Skin epidermis (tissue), 12 donors: ENCODE results near the gene PRKG1.
"Not testable (repeated sequence)": the region's sequence is repeated elsewhere in the genome, so short reads cannot be mapped to it uniquely, and the experiment has no call there.

Source experiments
- H3K27ac ChIP-seq, 21 experiments: fragments of 200-600 bp; sonication (generic) in 11 of 21; one replicate each; pipeline ENCODE4 v1.5.0; 2020; ENCODE audit warnings: mild to moderate bottlenecking in 3 of 21, inconsistent platforms in 2 of 21, moderate library complexity in 2 of 21
- H3K4me3 ChIP-seq, 7 experiments: fragments of 200-600 bp; sonication (generic) in 2 of 7; one replicate each; pipeline ENCODE4 v1.5.0; 2020; ENCODE audit warnings: inconsistent platforms in 2 of 7, mild to moderate bottlenecking in 2 of 7, moderate library complexity in 1 of 7

PRKG1 gene

GRCh38 chr10:52143338-52143737, 1069.1 kb downstream of the PRKG1 start:
- H3K27ac ChIP-seq: no peak overlapping the region

GRCh38 chr10:52145636-52146035, 1071.3 kb downstream of the PRKG1 start:
- no peak overlapping the region for H3K27ac ChIP-seq
- H3K4me3 ChIP-seq: no peak overlapping the region

More at GRCh38 chr10:52143338-52143737, 1069.1 kb downstream of the PRKG1 start:
- H3K4me3 ChIP-seq: no peak overlapping the region

- H3K4me3 ChIP-seq: no peak overlapping the region
- H3K27ac ChIP-seq: no peak overlapping the region
Observed at GRCh38 chr10:52146766-52147165, 1072.5 kb downstream of the PRKG1 start.

- H3K4me3 ChIP-seq: no peak overlapping the region
- no peak overlapping the region for H3K27ac ChIP-seq
Observed at GRCh38 chr10:52170776-52171175, 1096.5 kb downstream of the PRKG1 start.

GRCh38 chr10:52172581-52172980, 1098.3 kb downstream of the PRKG1 start:
- H3K27ac ChIP-seq: no peak overlapping the region

GRCh38 chr10:52185256-52185655, 1111.0 kb downstream of the PRKG1 start:
- no peak overlapping the region for H3K4me3 ChIP-seq
- no peak overlapping the region for H3K27ac ChIP-seq

More at GRCh38 chr10:52172581-52172980, 1098.3 kb downstream of the PRKG1 start:
- H3K4me3 ChIP-seq: no peak overlapping the region

- H3K4me3 ChIP-seq: no peak overlapping the region
- no peak overlapping the region for H3K27ac ChIP-seq
Observed at GRCh38 chr10:52187521-52188258, 1113.4 kb downstream of the PRKG1 start.

- Histone ChIP-seq H3K27ac (no peak overlapping the region), H3K4me3 (no peak overlapping the region)
Observed at GRCh38 chr10:52191049-52191448, 1116.8 kb downstream of the PRKG1 start.

- Histone ChIP-seq H3K27ac (no peak overlapping the region), H3K4me3 (no peak overlapping the region)
Observed at GRCh38 chr10:52194191-52194590, 1119.9 kb downstream of the PRKG1 start.

GRCh38 chr10:52194716-52195115, 1120.4 kb downstream of the PRKG1 start:
- Histone ChIP-seq H3K27ac (no peak overlapping the region), H3K4me3 (no peak overlapping the region)

- no peak overlapping the region for H3K4me3 ChIP-seq
- H3K27ac ChIP-seq: no peak overlapping the region
Observed at GRCh38 chr10:52197098-52197497, 1122.8 kb downstream of the PRKG1 start.

- Histone ChIP-seq H3K27ac (no peak overlapping the region), H3K4me3 (no peak overlapping the region)
Observed at GRCh38 chr10:52198540-52198939, 1124.3 kb downstream of the PRKG1 start.

GRCh38 chr10:52204906-52205305, 1130.6 kb downstream of the PRKG1 start:
- not testable (repeated sequence) for H3K27ac ChIP-seq, H3K4me3 ChIP-seq

GRCh38 chr10:52208365-52208764, 1134.1 kb downstream of the PRKG1 start:
- Histone ChIP-seq H3K4me3 (no peak overlapping the region), H3K27ac (no peak overlapping the region)

GRCh38 chr10:52210161-52210560, 1135.9 kb downstream of the PRKG1 start:
- H3K27ac ChIP-seq: no peak overlapping the region

GRCh38 chr10:52212062-52212461, 1137.8 kb downstream of the PRKG1 start:
- no peak overlapping the region for H3K27ac ChIP-seq
- no peak overlapping the region for H3K4me3 ChIP-seq

More at GRCh38 chr10:52210161-52210560, 1135.9 kb downstream of the PRKG1 start:
- no peak overlapping the region for H3K4me3 ChIP-seq

- Histone ChIP-seq H3K4me3 (no peak overlapping the region), H3K27ac (no peak overlapping the region)
Observed at GRCh38 chr10:52212802-52213201, 1138.5 kb downstream of the PRKG1 start.

GRCh38 chr10:52213321-52213752, 1139.0 kb downstream of the PRKG1 start:
- no peak overlapping the region for H3K27ac ChIP-seq
- no peak overlapping the region for H3K4me3 ChIP-seq

GRCh38 chr10:52215745-52216361, 1141.6 kb downstream of the PRKG1 start:
- no peak overlapping the region for H3K27ac ChIP-seq

GRCh38 chr10:52216852-52217251, 1142.6 kb downstream of the PRKG1 start:
- no peak overlapping the region for H3K4me3 ChIP-seq
- peak overlapping the region in 1 of 21 experiments; percentile 29 for H3K27ac ChIP-seq

More at GRCh38 chr10:52215745-52216361, 1141.6 kb downstream of the PRKG1 start:
- H3K4me3 ChIP-seq: no peak overlapping the region

GRCh38 chr10:52217531-52217930, 1143.2 kb downstream of the PRKG1 start:
- Histone ChIP-seq H3K27ac (no peak overlapping the region), H3K4me3 (no peak overlapping the region)
